SU-DHL-6 (cell line): ENCODE results near the gene PJA1.

Experiments
- EZH2phosphoT487 ChIP-seq: fragments of 200-600 bp; sonication (generic), shearing (Covaris generic); conservative IDR thresholded peaks from 2 replicates; pipeline ENCODE4 v1.6.1; 2018; ENCODE audit warnings: mild to moderate bottlenecking, antibody characterized with exemption, low read length, moderate library complexity, mixed read lengths
- TF ChIP-seq, protein P1 (sequence below): fragments of 200-600 bp; sonication (generic); IDR thresholded peaks from one replicate; pipeline ENCODE4 v1.5.1; 2017; ENCODE audit warnings: antibody characterized with exemption, mild to moderate bottlenecking, low read length, moderate library complexity; ENCODE audit not compliant: insufficient read depth, poor library complexity, severe bottlenecking

DNA sequence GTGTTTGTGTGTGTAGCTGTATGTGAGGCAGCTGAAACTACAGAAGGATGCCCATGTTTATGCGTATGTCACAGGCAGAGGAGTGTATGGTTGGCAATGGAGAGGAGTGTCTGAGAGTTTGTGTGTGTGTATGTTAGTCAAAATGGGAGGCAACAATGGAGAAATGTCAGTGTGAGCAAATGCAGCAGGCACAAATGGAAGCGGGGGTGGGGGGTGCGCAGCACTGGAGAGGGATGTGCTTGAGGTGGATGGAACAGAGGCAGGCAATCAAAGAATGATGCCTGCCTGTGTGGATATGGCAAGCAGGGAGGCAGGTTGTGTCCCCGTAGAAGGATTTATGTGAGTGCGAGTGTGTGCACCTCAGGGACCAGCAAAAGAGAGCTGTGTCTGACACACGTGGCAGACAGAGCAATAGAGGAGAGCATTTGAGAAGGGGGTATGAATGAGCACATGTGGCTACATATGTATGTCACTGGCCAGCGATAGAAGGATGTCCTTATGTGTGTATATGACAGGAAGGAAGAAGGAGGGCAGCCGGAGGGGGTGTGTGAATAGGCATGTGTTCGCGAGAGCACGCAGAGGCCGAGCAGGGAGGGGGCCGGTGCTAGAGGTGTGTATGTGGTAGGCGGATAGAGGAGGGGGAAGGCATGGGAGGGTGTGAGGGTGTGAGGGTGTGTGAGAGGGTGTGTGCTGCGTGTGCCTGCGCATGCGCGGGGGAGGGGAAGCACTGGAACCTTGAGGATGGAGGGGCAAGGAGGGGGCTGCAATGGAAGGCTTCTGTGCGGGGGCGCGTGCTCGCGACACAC, 1.1 kb downstream of the PJA1 start:
- TF ChIP-seq, protein P1, sequence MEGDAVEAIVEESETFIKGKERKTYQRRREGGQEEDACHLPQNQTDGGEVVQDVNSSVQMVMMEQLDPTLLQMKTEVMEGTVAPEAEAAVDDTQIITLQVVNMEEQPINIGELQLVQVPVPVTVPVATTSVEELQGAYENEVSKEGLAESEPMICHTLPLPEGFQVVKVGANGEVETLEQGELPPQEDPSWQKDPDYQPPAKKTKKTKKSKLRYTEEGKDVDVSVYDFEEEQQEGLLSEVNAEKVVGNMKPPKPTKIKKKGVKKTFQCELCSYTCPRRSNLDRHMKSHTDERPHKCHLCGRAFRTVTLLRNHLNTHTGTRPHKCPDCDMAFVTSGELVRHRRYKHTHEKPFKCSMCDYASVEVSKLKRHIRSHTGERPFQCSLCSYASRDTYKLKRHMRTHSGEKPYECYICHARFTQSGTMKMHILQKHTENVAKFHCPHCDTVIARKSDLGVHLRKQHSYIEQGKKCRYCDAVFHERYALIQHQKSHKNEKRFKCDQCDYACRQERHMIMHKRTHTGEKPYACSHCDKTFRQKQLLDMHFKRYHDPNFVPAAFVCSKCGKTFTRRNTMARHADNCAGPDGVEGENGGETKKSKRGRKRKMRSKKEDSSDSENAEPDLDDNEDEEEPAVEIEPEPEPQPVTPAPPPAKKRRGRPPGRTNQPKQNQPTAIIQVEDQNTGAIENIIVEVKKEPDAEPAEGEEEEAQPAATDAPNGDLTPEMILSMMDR = no peak
- TF ChIP-seq EZH2phosphoT487 = no peak
